ENCODE data around the gene FASN. TPM values are rescaled to one million over a fixed set of nuclear protein-coding genes. Genes with fewer than 3 reads are reported as not detected.

The FASN gene
- total RNA-seq, 4 donors from 2014 or later, result 30.3 to 63.6 (median 44.8) TPM

DNA sequence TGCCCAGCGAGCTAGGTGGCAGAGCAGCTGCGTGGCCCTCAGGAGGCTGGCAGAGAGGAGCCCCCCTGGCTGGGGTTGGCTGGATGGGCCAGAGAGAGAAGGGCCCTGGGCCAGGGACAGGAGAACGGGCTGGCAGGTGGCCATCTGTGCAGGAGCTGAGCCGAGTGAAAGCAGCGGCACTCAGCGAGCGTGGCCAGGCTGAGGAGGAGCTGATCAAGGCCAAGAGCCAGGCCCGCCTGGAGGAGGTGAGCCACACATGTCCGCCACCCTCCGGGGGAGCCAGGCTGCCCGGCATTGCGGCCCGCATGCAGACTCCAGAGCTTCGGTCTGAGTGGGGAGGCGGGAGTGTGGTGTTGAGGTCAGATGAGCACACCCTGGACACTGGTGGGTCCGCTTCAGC, 68.6 kb downstream of the FASN start:
- H3K4me1 ChIP-seq, result peaks cover 17 to 33% (median 27%) of the 10 kb centered on the region in 4 donors
- no peaks in the 10 kb centered on the region for H3K9me3 ChIP-seq
- WGBS, result 85% methylated on average over 9 of the region's 16 CpGs
- TF ChIP-seq, protein P1, sequence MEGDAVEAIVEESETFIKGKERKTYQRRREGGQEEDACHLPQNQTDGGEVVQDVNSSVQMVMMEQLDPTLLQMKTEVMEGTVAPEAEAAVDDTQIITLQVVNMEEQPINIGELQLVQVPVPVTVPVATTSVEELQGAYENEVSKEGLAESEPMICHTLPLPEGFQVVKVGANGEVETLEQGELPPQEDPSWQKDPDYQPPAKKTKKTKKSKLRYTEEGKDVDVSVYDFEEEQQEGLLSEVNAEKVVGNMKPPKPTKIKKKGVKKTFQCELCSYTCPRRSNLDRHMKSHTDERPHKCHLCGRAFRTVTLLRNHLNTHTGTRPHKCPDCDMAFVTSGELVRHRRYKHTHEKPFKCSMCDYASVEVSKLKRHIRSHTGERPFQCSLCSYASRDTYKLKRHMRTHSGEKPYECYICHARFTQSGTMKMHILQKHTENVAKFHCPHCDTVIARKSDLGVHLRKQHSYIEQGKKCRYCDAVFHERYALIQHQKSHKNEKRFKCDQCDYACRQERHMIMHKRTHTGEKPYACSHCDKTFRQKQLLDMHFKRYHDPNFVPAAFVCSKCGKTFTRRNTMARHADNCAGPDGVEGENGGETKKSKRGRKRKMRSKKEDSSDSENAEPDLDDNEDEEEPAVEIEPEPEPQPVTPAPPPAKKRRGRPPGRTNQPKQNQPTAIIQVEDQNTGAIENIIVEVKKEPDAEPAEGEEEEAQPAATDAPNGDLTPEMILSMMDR (IDR thresholded peaks at IDR 0.05), result no peak
- TF ChIP-seq EP300 (IDR thresholded peaks at IDR 0.05) (no peak), POLR2A (IDR thresholded peaks at IDR 0.05; ENCODE audit: low read depth) (no peak), POLR2AphosphoS5 (IDR thresholded peaks at IDR 0.05) (no peak)
- H3K27me3 ChIP-seq, result peaks cover 0 to 18% (median 6%) of the 10 kb centered on the region in 4 donors
- H3K4me3 ChIP-seq, result no peak overlapping the region
- H3K36me3 ChIP-seq, result peaks cover 0 to 30% (median 16%) of the 10 kb centered on the region in 4 donors
- no peak overlapping the region for H3K27ac ChIP-seq (replicated peaks in 1 of 4)
- intact Hi-C loops (cut with DNase I), result no loop called here
- DNase-seq (ENCODE audit: extremely low spot score), result no peak

GRCh38 chr17:82028966-82029365, 69.1 kb downstream of the FASN start:
- intact Hi-C loops (cut with DNase I), result no loop called here
- Histone ChIP-seq H3K36me3 (peaks cover 0 to 30% (median 16%) of the 10 kb centered on the region in 4 donors), H3K4me3 (no peak overlapping the region), H3K27me3 (peaks cover 0 to 18% (median 6%) of the 10 kb centered on the region in 4 donors), H3K27ac (replicated peaks in 1 of 4) (no peak overlapping the region), H3K4me1 (peaks cover 20 to 38% (median 31%) of the 10 kb centered on the region in 4 donors), H3K9me3 (no peaks in the 10 kb centered on the region)
- DNase-seq (ENCODE audit: extremely low spot score), result no peak
- WGBS, result no CpG with 5 or more reads among the region's 9 CpGs
- TF ChIP-seq EP300 (IDR thresholded peaks at IDR 0.05) (no peak), POLR2A (IDR thresholded peaks at IDR 0.05; ENCODE audit: low read depth) (no peak), POLR2AphosphoS5 (IDR thresholded peaks at IDR 0.05) (no peak)
- TF ChIP-seq, protein P1 (IDR thresholded peaks at IDR 0.05), result no peak

Other genes with a start within 250 kb of the FASN start
- gene P4HB, start 237.7 kb downstream of the FASN start, total RNA-seq, result 100 to 1,000 TPM; 269 to 334 (median 313) TPM
- gene ARHGDIA, start 226.9 kb downstream of the FASN start, total RNA-seq, result 100 to 1,000 TPM; 115 to 229 (median 202) TPM
- 10 to 100 TPM; 44.0 to 67.7 (median 56.5) TPM for gene ALYREF, start 206.7 kb downstream of the FASN start, total RNA-seq
- gene ANAPC11, start 206.5 kb downstream of the FASN start, total RNA-seq, result 100 to 1,000 TPM; 131 to 139 (median 135) TPM
- gene NPB, start 196.0 kb downstream of the FASN start, total RNA-seq, result 1 to 10 TPM in 1 of 4 donors, under 1 TPM in 1, not detected in 2; 0.78 to 1.8 TPM
- gene PCYT2, start 186.8 kb downstream of the FASN start, total RNA-seq, result 10 to 100 TPM; 27.4 to 38.7 (median 33.3) TPM
- gene SIRT7, start 180.1 kb downstream of the FASN start, total RNA-seq, result 10 to 100 TPM; 13.9 to 27.0 (median 19.9) TPM
- 10 to 100 TPM; 23.7 to 41.7 (median 33.6) TPM for gene MAFG, start 170.5 kb downstream of the FASN start, total RNA-seq
- gene PYCR1, start 160.9 kb downstream of the FASN start, total RNA-seq, result 1 to 10 TPM; 2.1 to 6.5 (median 4.6) TPM
- gene MYADML2, start 151.0 kb downstream of the FASN start, total RNA-seq, result not detected
- under 1 TPM in 1 of 4 donors, not detected in 3; 0.83 TPM for gene NOTUM, start 137.0 kb downstream of the FASN start, total RNA-seq
- gene ASPSCR1, start 120.6 kb downstream of the FASN start, total RNA-seq, result 10 to 100 TPM; 15.9 to 18.4 (median 17.3) TPM
- gene CENPX, start 75.4 kb downstream of the FASN start, total RNA-seq, result 100 to 1,000 TPM in 2 of 4 donors, 10 to 100 TPM in 2; 62.5 to 109 (median 95.5) TPM
- gene LRRC45, start 74.9 kb downstream of the FASN start, total RNA-seq, result 10 to 100 TPM in 2 of 4 donors, 1 to 10 TPM in 2; 6.6 to 15.8 (median 11.5) TPM
- 1 to 10 TPM; 1.8 to 2.5 (median 2.2) TPM for gene RAC3, start 66.6 kb downstream of the FASN start, total RNA-seq
- gene DCXR, start 60.5 kb downstream of the FASN start, total RNA-seq, result 100 to 1,000 TPM in 2 of 4 donors, 10 to 100 TPM in 2; 78.6 to 135 (median 102) TPM
- 10 to 100 TPM; 32.4 to 54.8 (median 42.5) TPM for gene RFNG, start 46.4 kb downstream of the FASN start, total RNA-seq
- gene GPS1, start 46.3 kb downstream of the FASN start, total RNA-seq, result 100 to 1,000 TPM in 2 of 4 donors, 10 to 100 TPM in 2; 64.4 to 108 (median 85.4) TPM
- gene DUS1L, start 32.4 kb downstream of the FASN start, total RNA-seq, result 10 to 100 TPM; 42.2 to 77.1 (median 52.6) TPM
- 10 to 100 TPM in 3 of 4 donors, 1 to 10 TPM in 1; 8.4 to 21.6 (median 16.4) TPM for gene CCDC57, start 114.6 kb upstream of the FASN start, total RNA-seq
- gene SLC16A3, start 130.8 kb upstream of the FASN start, total RNA-seq, result 10 to 100 TPM; 17.0 to 28.8 (median 23.4) TPM
- gene CSNK1D, start 175.5 kb upstream of the FASN start, total RNA-seq, result 10 to 100 TPM; 47.2 to 65.5 (median 61.0) TPM
- 1 to 10 TPM in 2 of 4 donors, under 1 TPM in 1, not detected in 1; 0.91 to 5.7 (median 2.0) TPM for gene CD7, start 219.4 kb upstream of the FASN start, total RNA-seq
- 10 to 100 TPM in 3 of 4 donors, 1 to 10 TPM in 1; 10.0 to 41.1 (median 22.2) TPM for gene SECTM1, start 235.5 kb upstream of the FASN start, total RNA-seq